Caco-2 (cell line): Measurements from ENCODE around the gene CTTNBP2. TPM values are rescaled to one million over a fixed set of nuclear protein-coding genes. Genes with fewer than 3 reads are reported as not detected.

Source experiments
- BruUV-seq: library from RNA; stranded (reverse); fragments of 400-500 nt; replicated peaks from 2 replicates; lab custom pipeline; 2021; lab: Mats Ljungman, UMichigan
- CTCF ChIA-PET: fragments of 300-600 bp; sonication (Branson Sonifier 250); formaldehyde crosslinking; loops from one replicate; lab custom pipeline; 2022; ENCODE audit warnings: antibody characterized with exemption; lab: Charles Lee
- POLR2A ChIA-PET: fragments of 300-600 bp; sonication (Branson Sonifier 250); formaldehyde crosslinking; loops from one replicate; lab custom pipeline; 2022; ENCODE audit warnings: antibody characterized with exemption; lab: Charles Lee
- DNase-seq, 2 experiments: peaks; one replicate each; pipeline versions ENCODE4 v3.0.0 to v3.0.0-alpha.2; 2020 to 2022
- H3K27me3 ChIP-seq: replicated peaks from 2 replicates; pipeline ENCODE4 v1.6.0; 2011; ENCODE audit warnings: low read length; ENCODE audit not compliant: control insufficient read depth, insufficient read depth
- H3K36me3 ChIP-seq: 2 replicates; pipeline ENCODE4 v1.5.1; 2011; ENCODE audit warnings: low read length; ENCODE audit not compliant: control insufficient read depth, insufficient read depth
- H3K4me1 ChIP-seq: fragments of 250-450 bp; sonication (Bioruptor Pico); 2 replicates; pipeline ENCODE4 v1.5.1; 2020; ENCODE audit warnings: mild to moderate bottlenecking
- H3K4me3 ChIP-seq: 2 replicates; pipeline ENCODE4 v1.5.1; 2011; ENCODE audit warnings: low read depth, mild to moderate bottlenecking, control low read depth, low read length
- H3K9me3 ChIP-seq: fragments of 250-450 bp; sonication (Bioruptor Pico); 2 replicates; pipeline ENCODE4 v1.5.1; 2020; ENCODE audit warnings: mild to moderate bottlenecking, moderate library complexity
- H3K27ac Mint-ChIP-seq: one replicate; pipeline ENCODE4 v1.8.0; 2022; ENCODE audit warnings: mixed read lengths; ENCODE audit not compliant: unreplicated experiment
- H3K27me3 Mint-ChIP-seq: one replicate; pipeline ENCODE4 v1.8.0; 2022; ENCODE audit warnings: mixed read lengths; ENCODE audit not compliant: insufficient read depth, unreplicated experiment
- H3K36me3 Mint-ChIP-seq: one replicate; pipeline ENCODE4 v1.8.0; 2022; ENCODE audit warnings: mild to moderate bottlenecking, mixed read lengths; ENCODE audit not compliant: insufficient read depth, unreplicated experiment
- H3K4me1 Mint-ChIP-seq: one replicate; pipeline ENCODE4 v1.8.0; 2022; ENCODE audit warnings: low read depth, mixed read lengths; ENCODE audit not compliant: unreplicated experiment
- H3K4me3 Mint-ChIP-seq: one replicate; pipeline ENCODE4 v1.8.0; 2022; ENCODE audit warnings: mild to moderate bottlenecking, moderate library complexity, mixed read lengths; ENCODE audit not compliant: unreplicated experiment
- H3K9me3 Mint-ChIP-seq: one replicate; pipeline ENCODE4 v1.8.0; 2022; ENCODE audit warnings: mixed read lengths; ENCODE audit not compliant: unreplicated experiment
- intact Hi-C: fragments of 100-400 bp; cut with micrococcal nuclease; formaldehyde crosslinking; loops from one replicate; pipeline ENCODE4 v1.10.0; 2022; ENCODE audit not compliant: unreplicated experiment
- total RNA-seq: library from RNA; stranded (reverse); gene quantifications from 2 replicates; pipeline ENCODE4 v1.2.3, GENCODE V29; 2022
- TF ChIP-seq, protein P1 (sequence below), 2 experiments: fragments of 200-600 bp in 1 of 2; IDR thresholded peaks; 1 replicate in 1 of 2; 2 replicates in 1 of 2; pipeline versions ENCODE4 v1.5.1 to v1.8.0; 2011 to 2022; ENCODE audit warnings: antibody characterized with exemption in 1 of 2, control low read depth in 1 of 2, inconsistent platforms in 1 of 2, low read depth in 1 of 2, low read length in 1 of 2, mild to moderate bottlenecking in 1 of 2, moderate library complexity in 1 of 2; ENCODE audit not compliant: insufficient read depth in 1 of 2, severe bottlenecking in 1 of 2, unreplicated experiment in 1 of 2

Gene CTTNBP2
- total RNA-seq, 1 experiment from 2014 or later = 3.2 TPM

DNA sequence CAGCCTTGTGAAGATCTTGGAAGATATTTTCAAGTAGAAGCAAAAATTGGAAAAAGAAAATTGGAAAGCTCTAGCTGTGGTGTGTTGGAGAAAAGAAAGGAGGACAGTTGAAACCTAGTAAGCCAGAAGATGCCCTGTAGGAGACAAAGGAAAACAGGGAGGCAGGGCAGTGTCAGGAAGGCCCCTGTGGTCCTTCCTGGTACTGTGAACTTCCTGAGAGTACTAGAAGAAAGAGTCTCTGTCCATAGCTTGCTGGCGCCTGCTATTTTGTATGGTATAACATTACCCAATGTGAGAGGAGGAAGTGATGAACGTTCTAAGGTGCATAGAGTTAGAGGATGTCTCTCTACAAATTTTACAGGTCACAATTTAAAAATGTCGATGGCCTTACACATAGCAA, 183.1 kb downstream of the CTTNBP2 start:
- CTCF ChIA-PET = no interaction called here
- intact Hi-C loops = no loop called here

DNA sequence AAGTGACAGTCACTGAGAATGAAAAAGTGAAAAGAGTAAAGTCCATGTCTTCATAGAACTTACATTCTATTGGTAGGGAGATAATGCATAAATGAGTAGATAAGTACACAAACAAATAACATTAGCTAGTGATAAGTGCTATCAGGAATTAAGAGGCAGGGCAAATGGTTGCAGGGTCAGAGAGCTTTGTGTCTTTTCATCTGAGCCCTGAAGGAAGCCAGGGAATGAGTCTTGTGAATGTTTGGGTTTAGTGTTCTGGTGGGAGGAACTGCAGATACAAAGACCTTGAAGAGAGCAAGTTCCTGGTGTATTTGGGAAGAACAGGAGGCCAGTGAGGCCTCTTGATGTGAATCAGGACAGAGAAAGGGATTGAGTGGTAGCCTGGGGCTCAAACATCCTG, 183.8 kb downstream of the CTTNBP2 start:
- peaks cover 37% of the 10 kb centered on the region for H3K4me1 Mint-ChIP-seq
- H3K4me3 Mint-ChIP-seq = peak overlapping the region; percentile 76
- peak; percentile 35 to 53 for DNase-seq
- H3K9me3 Mint-ChIP-seq = no peaks in the 10 kb centered on the region
- peaks cover 1% of the 10 kb centered on the region; the same call in 1 of the 2 replicates for H3K36me3 ChIP-seq
- CTCF ChIA-PET = no interaction called here
- no TSS peak for BruUV-seq
- H3K27me3 ChIP-seq = no peaks in the 10 kb centered on the region
- H3K27ac Mint-ChIP-seq = peak overlapping the region; percentile 91
- POLR2A ChIA-PET = interaction anchor here (1.8 kb wide), 1 partner anchor 16 kb away, joined by 4 read pairs; no protein-coding TSS in a partner anchor
- TF ChIP-seq, protein P1, sequence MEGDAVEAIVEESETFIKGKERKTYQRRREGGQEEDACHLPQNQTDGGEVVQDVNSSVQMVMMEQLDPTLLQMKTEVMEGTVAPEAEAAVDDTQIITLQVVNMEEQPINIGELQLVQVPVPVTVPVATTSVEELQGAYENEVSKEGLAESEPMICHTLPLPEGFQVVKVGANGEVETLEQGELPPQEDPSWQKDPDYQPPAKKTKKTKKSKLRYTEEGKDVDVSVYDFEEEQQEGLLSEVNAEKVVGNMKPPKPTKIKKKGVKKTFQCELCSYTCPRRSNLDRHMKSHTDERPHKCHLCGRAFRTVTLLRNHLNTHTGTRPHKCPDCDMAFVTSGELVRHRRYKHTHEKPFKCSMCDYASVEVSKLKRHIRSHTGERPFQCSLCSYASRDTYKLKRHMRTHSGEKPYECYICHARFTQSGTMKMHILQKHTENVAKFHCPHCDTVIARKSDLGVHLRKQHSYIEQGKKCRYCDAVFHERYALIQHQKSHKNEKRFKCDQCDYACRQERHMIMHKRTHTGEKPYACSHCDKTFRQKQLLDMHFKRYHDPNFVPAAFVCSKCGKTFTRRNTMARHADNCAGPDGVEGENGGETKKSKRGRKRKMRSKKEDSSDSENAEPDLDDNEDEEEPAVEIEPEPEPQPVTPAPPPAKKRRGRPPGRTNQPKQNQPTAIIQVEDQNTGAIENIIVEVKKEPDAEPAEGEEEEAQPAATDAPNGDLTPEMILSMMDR (IDR thresholded peaks at IDR 0.05; ENCODE audit: insufficient read depth in 1 of 2, low read depth in 1 of 2, low read length in 1 of 2, severe bottlenecking in 1 of 2, unreplicated experiment in 1 of 2) = no peak
- no peak overlapping the region for H3K4me3 ChIP-seq
- intact Hi-C loops = loop anchor here (1.0 kb wide), 1 partner anchor 101 kb away; no protein-coding TSS in a partner anchor
- H3K36me3 Mint-ChIP-seq = peaks cover 19% of the 10 kb centered on the region
- no peaks in the 10 kb centered on the region for H3K9me3 ChIP-seq
- peaks cover 65% of the 10 kb centered on the region for H3K4me1 ChIP-seq
- H3K27me3 Mint-ChIP-seq = no peaks in the 10 kb centered on the region

More for the DNA sequence above, 183.1 kb downstream of the CTTNBP2 start:
- H3K9me3 Mint-ChIP-seq = no peaks in the 10 kb centered on the region
- H3K4me1 Mint-ChIP-seq = peaks cover 43% of the 10 kb centered on the region
- H3K27ac Mint-ChIP-seq = peak overlapping the region; percentile 91
- TSS peak; percentile 31 for BruUV-seq
- no peak for DNase-seq
- peaks cover 19% of the 10 kb centered on the region for H3K36me3 Mint-ChIP-seq
- no peaks in the 10 kb centered on the region for H3K27me3 ChIP-seq
- H3K27me3 Mint-ChIP-seq = no peaks in the 10 kb centered on the region
- peaks cover 60% of the 10 kb centered on the region for H3K4me1 ChIP-seq
- H3K4me3 ChIP-seq = no peak overlapping the region
- H3K4me3 Mint-ChIP-seq = peak overlapping the region; percentile 76
- POLR2A ChIA-PET = no interaction called here
- no peaks in the 10 kb centered on the region for H3K9me3 ChIP-seq
- TF ChIP-seq, protein P1 (IDR thresholded peaks at IDR 0.05; ENCODE audit: insufficient read depth in 1 of 2, low read depth in 1 of 2, low read length in 1 of 2, severe bottlenecking in 1 of 2, unreplicated experiment in 1 of 2) = no peak
- H3K36me3 ChIP-seq = peaks cover 1% of the 10 kb centered on the region; the same call in 1 of the 2 replicates

DNA sequence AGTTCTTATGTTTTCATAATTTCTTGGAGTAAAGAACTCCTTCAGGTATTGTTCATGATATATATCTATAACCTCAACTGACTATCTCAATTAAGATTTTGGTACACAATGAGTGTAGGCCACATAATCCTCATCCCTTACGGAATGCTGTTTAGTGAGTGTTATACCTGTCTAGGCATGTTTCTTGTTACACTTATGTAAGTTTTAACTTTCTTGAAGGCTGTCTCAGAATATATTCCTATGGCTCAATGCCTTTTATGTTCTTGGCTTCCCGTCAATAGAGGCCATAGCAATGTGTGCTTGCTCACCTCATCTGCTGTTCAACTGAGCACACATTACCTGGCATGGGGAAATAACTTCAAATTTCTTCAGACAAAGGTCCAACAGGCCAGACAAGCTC, 185.1 kb downstream of the CTTNBP2 start:
- H3K27me3 ChIP-seq = no peaks in the 10 kb centered on the region

More for the DNA sequence above, 185.1 kb downstream of the CTTNBP2 start:
- H3K9me3 ChIP-seq = no peaks in the 10 kb centered on the region
- H3K27ac Mint-ChIP-seq = peak overlapping the region; percentile 91
- TF ChIP-seq, protein P1 (IDR thresholded peaks at IDR 0.05; ENCODE audit: insufficient read depth in 1 of 2, low read depth in 1 of 2, low read length in 1 of 2, severe bottlenecking in 1 of 2, unreplicated experiment in 1 of 2) = no peak
- no peaks in the 10 kb centered on the region for H3K27me3 Mint-ChIP-seq
- peak in 1 of 2 experiments; percentile 29 for DNase-seq
- no peaks in the 10 kb centered on the region for H3K9me3 Mint-ChIP-seq
- no peak overlapping the region for H3K4me3 Mint-ChIP-seq
- CTCF ChIA-PET = interaction anchor here (0.6 to 0.7 kb wide), 2 partner anchors 229 to 288 kb away, joined by 3 to 5 read pairs; no protein-coding TSS in a partner anchor
- H3K36me3 ChIP-seq = peaks cover 1% of the 10 kb centered on the region; the same call in 1 of the 2 replicates
- POLR2A ChIA-PET = interaction anchor here (1.8 kb wide), 1 partner anchor 15 kb away, joined by 4 read pairs; no protein-coding TSS in a partner anchor
- BruUV-seq = no TSS peak
- peaks cover 19% of the 10 kb centered on the region for H3K36me3 Mint-ChIP-seq
- intact Hi-C loops = no loop called here
- H3K4me1 Mint-ChIP-seq = peaks cover 44% of the 10 kb centered on the region
- H3K4me1 ChIP-seq = peaks cover 78% of the 10 kb centered on the region
- H3K4me3 ChIP-seq = no peak overlapping the region
